Stimulated activated CD8-positive, alpha-beta memory T cell treated with anti-CD3 and anti-CD28 coated beads, Interleukin-15, amount 100 ng/mL, for 24 hours (primary cell): ENCODE data around the gene PRR20G.
"Not testable (repeated sequence)": the region's sequence is repeated elsewhere in the genome, so short reads cannot be mapped to it uniquely, and the experiment has no call there.

ENCODE experiments used
- DNase-seq: peaks from one replicate; pipeline ENCODE4 v3.0.0-alpha.2; 2020; ENCODE audit warnings: low read depth

PRR20G gene

GRCh38 chr3:127287840-127288239 lies at the start of gene PRR20G:
TSS of gene PRR20G (minus strand) at chr3:127288046. CDS start at chr3:127287365, 681 bp downstream.
- DNase-seq, result no peak

GRCh38 chr3:127337001-127337400 lies 49.2 kb upstream of the PRR20G start:
- DNase-seq, result no peak

DNA sequence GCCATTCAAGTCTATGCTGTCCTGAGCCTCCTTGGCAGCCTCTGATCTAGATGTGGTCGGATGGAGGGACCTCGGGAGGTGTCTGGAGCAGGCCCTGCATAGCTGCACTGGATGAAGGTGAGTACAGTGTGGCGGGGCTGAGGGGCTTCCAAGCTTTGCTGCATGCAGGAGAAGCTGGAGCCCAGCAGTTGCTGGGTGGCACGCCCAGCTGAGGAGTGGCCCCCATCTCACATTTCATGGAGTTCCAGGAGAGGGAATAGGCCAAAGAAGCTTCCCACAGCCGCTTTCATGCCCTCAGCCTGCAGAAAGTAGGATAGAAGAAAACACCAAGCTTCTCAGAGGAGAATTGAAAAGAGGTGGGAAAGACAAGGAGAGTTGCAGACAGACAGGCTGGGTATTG lies 48.3 kb upstream of the PRR20G start:
- no peak for DNase-seq

DNA sequence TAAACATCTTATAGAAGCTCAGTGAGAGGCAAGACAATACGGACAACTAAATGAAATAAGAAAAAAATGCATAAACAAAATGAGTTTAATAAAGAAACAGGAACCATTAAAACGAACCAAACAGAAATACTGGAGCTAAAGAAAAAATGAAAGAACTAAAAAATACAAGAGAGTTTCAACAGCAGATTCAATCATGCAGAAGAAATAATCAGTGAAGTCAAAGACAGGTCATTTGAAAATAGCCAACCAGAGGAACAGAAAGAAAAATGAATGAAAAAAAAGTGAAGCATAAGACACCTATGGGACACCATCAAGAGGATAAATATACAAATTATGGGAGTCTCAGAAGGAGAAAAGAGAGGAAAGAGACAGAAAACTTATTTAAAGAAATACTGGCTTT lies 42.5 kb upstream of the PRR20G start:
- DNase-seq, result no peak

GRCh38 chr3:127329631-127330285 lies 41.9 kb upstream of the PRR20G start:
- DNase-seq, result no peak

DNA sequence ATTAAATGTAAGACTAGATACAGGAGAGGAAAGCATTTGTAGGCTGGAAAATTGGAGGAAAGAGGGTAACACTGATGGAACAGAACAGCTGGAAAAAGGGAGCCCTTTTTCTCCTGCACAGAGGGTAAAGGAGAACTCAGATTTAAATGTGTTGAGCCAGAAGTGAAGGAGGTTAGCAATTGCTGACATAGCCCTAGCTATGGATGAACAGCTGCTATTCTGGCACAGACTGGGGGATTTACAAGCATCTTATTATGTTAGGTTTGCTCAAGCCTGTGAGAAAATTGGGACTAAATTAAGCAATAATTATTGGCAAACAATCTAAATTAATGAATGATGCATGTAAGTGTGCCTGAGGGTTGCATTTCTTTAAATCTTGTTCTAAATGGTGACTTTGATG lies 40.6 kb upstream of the PRR20G start:
- DNase-seq, result no peak

DNA sequence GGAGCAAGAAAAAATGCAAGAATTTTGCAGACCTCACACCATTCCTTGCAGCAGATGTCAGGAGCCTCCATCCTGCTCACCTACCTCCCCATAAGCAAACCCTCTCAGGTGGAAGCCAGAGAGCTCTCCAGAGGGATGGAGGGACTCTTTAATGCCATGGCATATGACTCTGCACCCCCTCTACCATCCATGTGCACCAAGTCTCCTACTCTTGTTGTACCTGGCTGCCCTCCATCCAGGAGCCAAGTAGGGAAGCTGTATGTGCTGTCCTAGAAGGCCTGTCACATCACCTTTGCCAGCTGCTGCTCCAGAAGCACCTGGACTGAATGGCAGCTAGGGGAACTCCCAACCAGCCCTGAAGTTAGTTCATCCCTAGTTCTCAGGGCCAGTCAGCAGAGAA lies 38.5 kb upstream of the PRR20G start:
- DNase-seq, result no peak

GRCh38 chr3:127325629-127325961 lies 37.7 kb upstream of the PRR20G start:
- no peak for DNase-seq

- no peak for DNase-seq
Observed at GRCh38 chr3:127324913-127325628, 37.2 kb upstream of the PRR20G start.

GRCh38 chr3:127324076-127324475 lies 36.2 kb upstream of the PRR20G start:
- DNase-seq, result no peak

- DNase-seq, result no peak
Observed at GRCh38 chr3:127323581-127323980, 35.7 kb upstream of the PRR20G start.

DNA sequence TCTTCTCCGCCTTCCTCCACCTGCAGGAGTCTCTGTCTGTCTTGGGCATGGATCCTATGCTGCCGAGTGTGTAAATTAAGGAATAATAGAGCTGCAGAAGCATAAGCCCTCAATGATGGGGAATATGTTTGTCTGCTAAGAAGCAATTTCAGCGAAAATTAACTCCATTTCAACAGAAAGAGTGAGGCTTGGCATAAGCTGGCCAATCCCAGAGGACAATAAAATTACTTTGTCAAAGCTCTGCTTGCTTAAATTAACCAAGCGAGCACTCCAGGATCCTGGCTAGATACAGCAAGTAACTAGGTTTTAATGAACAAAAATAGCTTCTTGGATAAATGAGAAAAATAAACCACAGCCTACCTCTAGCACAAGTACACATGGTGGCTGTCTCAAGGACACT lies 33.5 kb upstream of the PRR20G start:
- DNase-seq, result no peak

DNA sequence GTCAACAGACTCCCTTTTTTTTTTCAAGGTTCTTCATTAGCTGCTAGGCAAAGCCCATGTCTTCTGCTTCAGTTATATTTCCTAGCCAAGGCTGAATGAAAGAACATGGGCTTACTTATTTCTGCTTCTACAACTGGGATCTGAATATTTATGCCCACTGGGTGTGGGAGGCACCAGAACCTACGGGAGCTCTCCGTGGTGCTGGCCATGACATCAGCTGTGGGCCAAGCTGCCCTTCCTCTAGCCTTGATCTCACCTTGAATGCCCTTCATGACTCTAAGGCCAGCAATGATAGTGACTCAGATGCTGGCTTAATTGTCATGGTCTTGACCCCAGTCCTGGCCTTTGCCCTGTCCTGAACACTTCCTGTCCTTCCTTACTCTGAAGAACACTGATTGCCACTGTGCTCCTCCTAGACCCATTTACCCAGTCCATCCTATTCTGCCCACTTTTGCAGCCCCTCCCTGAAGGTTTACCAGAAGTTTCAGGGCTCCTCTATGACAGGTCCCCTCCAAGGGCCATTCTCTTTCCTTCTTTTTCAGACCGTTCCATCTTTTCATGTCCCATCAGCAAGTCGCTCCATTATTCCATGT lies 32.8 kb upstream of the PRR20G start:
- no peak for DNase-seq

DNA sequence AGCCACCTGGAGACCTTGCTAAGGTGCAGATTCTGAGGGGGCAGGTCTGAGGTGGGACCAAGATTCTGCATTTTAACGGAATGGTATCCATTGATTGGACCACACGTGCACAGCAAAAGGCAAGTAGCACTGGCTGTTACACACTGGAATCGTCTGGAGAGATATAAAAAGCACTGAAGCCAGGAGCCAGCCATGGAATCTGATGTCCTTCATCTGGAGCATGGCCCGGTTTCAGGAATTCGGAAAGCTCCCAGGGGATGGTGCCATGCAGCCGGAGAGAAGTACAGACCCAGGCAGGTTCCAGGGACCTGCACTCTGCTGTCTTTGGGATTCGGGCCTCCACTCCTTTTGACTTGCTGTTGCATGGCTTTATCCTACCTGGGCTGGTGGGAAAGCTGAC lies 28.8 kb upstream of the PRR20G start:
- no peak for DNase-seq

DNA sequence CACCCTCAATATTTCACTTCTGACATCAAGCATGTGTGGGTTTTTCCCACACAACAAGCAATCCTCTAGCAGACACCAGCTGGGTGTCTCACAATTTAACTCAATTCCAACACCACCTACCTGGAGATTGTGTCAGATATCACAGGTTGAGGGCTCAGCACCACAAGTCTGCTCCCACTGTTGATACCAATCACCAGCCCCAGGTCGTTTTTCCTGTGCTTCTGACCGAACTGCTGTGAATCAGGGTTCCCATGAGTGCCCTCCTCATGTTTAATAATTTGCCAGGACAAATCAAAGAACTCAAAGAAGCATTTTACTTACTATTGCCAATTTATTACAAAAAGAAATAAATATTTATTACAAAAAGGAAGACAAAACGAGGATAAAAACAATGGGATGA lies 25.0 kb upstream of the PRR20G start:
- no peak for DNase-seq

DNA sequence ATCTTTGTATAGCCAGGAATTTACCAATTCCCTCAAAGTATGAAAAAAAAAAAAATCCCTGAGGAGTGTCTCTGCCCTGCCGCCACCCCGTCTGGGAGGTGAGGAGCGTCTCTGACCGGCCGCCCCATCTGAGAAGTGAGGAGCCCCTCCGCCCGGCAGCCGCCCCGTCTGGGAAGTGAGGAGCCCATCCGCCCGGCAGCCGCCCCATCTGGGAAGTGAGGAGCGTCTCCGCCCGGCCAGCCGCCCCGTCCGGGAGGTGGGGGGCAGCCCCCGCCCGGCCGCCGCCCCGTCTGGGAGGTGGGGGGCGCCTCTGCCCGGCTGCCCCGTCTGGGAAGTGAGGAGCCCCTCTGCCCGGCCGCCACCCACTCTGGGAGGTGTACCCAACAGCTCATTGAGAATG lies 21.0 kb upstream of the PRR20G start:
- not testable (repeated sequence) for DNase-seq

DNA sequence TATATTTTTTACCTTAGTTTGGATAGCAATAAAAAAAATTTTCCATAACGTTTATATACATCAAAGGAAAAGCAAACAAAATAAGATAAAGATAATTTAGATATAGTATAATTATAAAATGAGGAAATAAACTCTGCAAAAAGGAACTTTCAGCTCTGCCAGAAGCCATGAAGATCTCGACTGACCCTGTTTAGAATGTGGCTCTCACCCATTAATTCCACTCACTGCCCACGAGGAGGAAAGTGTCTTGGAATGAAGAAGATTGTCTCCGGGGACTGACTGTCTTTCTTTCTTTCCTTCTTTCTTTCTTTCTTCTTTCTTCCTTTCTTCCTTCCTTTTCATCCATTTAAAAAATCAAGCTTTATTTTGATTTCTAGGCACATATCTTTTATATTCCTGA lies 20.1 kb upstream of the PRR20G start:
- no peak for DNase-seq

DNA sequence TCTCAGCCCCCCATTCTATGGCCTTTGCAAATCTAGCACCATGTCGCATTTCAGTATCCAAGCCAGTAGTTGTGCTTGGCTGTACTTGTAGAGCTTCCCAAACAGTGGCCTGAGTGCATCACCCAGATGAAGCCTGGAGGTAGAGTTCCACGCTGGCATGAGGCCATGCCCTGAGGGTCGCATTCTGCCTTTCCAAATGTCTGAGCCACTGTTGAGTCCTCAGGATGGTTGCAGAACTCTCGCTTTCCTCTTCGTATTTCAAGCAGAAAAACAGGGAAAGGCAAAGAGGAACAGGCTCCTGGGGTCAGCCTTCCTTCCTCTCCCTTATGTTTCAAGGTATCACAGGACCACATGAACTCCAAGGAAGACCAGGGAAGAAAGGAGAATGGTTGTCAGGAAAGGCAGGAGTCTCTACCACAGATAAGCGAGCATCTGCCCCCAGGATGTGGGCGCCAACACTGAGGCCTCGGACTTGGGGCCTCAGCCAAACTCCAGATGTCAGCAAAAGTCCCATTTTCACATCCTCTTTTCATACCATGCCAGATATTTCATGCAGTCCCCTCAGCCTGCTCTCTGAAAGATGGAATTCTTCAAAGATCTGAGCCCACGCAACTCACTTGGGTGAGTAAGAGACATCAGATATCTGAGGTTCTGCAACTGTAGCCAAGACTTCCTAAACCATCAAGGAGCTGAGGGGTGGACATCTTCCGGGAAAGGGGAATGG lies 19.4 kb upstream of the PRR20G start:
- no peak for DNase-seq

GRCh38 chr3:127306361-127307111 lies 18.7 kb upstream of the PRR20G start:
- no peak for DNase-seq

DNA sequence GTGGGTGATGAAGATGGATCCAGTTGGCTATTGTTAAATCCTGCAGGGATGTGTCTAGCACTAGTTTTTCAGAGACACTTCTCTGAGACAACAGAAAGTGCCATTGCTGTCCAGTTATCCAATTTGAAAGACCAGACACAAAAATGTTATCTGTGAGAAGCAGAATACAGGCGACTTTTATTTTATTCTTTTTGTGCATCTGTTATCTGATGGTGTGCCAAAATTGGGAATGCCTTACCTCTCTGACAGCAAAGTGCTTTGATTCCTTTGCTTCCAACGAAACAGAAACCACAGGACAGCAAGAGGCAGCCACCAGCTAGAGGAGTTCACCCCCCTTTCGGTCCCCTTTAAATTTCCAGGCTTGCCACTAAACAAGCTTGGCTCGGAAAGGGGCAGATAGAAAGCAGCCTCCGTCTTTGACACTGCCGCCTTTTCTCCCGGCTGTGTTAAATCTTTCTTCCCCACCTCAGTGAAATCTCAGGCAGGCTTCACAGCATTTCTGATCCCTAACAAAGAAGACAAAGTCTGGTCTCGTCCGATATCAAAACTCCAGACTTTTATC lies 17.7 kb upstream of the PRR20G start:
- no peak for DNase-seq

- DNase-seq, result no peak
Observed at GRCh38 chr3:127304121-127304744, 16.4 kb upstream of the PRR20G start.
